ENCODE results near the gene PLET1. TPM values are rescaled to one million over a fixed set of nuclear protein-coding genes. Genes with fewer than 3 reads are reported as not detected.

The PLET1 gene
- total RNA-seq, 6 experiments from 2014 or later, result not detected

DNA sequence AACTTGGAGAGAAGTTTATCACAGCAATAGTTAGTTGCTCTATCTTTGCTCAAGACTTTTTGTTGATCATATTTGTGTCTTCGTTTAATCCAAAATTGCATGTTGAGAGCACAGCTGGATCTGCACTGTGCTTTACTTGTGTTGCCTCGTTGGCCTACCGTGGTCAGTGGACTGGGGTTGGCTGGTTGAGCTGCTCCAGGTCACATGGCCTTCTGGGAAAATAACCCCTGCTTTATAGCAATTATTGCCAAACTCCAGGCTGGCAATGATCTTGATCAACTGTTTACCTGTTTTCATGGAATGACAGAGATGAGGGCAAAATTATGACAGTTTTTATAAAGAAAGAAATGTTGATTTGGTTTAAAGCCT, 5.7 kb upstream of the PLET1 start:
- TF ChIP-seq, protein P1, sequence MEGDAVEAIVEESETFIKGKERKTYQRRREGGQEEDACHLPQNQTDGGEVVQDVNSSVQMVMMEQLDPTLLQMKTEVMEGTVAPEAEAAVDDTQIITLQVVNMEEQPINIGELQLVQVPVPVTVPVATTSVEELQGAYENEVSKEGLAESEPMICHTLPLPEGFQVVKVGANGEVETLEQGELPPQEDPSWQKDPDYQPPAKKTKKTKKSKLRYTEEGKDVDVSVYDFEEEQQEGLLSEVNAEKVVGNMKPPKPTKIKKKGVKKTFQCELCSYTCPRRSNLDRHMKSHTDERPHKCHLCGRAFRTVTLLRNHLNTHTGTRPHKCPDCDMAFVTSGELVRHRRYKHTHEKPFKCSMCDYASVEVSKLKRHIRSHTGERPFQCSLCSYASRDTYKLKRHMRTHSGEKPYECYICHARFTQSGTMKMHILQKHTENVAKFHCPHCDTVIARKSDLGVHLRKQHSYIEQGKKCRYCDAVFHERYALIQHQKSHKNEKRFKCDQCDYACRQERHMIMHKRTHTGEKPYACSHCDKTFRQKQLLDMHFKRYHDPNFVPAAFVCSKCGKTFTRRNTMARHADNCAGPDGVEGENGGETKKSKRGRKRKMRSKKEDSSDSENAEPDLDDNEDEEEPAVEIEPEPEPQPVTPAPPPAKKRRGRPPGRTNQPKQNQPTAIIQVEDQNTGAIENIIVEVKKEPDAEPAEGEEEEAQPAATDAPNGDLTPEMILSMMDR (IDR thresholded peaks at IDR 0.05), result no peak
- Mint-ChIP-seq H3K9me3 (no peaks in the 10 kb centered on the region), H3K36me3 (ENCODE audit: low read depth) (no peaks in the 10 kb centered on the region), H3K27me3 (ENCODE audit: insufficient read depth) (no peaks in the 10 kb centered on the region; the same call in none of the 2 replicates), H3K27ac (no peak overlapping the region), H3K4me1 (ENCODE audit: low read depth) (peaks cover 30% of the 10 kb centered on the region), H3K4me3 (no peak overlapping the region)
- DNase-seq, result no peak

DNA sequence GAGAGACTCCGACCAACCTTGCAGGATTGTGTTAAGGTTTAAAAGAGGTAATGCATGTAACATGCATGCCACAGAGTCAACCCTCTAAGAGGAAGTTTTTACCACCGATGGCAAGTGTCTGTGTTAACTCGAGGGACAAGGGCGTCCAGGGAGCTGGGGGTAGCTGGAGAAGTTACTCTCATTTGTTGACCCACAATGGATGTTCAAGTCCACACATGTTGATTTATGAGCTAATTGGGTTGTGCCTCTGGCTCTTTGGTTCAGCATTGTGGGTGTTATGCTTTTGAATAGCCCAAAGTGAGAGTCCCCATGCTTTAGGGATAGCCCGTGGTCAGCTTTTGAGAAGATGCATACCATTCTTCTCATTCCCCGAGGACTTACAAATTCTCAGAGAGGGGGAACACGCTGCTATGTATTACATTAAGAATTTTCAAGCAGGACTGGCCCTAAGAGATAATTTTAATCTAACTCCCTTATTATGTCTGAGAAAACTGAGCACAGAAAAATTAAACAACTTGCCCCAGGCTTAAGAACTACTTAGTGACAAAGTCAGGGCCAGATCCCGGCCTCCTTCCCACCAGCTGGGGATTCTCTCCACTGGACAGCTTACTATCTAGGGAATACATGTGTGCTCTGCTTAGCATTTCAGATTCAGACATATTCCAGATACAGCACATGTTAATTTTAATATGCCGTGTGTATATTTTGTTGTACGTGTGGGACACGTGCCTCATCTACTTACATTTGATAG, 5.2 kb upstream of the PLET1 start:
- Mint-ChIP-seq H3K4me1 (ENCODE audit: low read depth) (peaks cover 32% of the 10 kb centered on the region), H3K27ac (peak overlapping the region; percentile 30; the same call in 1 of the 2 replicates), H3K9me3 (no peaks in the 10 kb centered on the region), H3K36me3 (ENCODE audit: low read depth) (no peaks in the 10 kb centered on the region), H3K27me3 (ENCODE audit: insufficient read depth) (no peaks in the 10 kb centered on the region; the same call in none of the 2 replicates), H3K4me3 (no peak overlapping the region)
- TF ChIP-seq, protein P1 (IDR thresholded peaks at IDR 0.05), result no peak
- peak; percentile 30 for DNase-seq

DNA sequence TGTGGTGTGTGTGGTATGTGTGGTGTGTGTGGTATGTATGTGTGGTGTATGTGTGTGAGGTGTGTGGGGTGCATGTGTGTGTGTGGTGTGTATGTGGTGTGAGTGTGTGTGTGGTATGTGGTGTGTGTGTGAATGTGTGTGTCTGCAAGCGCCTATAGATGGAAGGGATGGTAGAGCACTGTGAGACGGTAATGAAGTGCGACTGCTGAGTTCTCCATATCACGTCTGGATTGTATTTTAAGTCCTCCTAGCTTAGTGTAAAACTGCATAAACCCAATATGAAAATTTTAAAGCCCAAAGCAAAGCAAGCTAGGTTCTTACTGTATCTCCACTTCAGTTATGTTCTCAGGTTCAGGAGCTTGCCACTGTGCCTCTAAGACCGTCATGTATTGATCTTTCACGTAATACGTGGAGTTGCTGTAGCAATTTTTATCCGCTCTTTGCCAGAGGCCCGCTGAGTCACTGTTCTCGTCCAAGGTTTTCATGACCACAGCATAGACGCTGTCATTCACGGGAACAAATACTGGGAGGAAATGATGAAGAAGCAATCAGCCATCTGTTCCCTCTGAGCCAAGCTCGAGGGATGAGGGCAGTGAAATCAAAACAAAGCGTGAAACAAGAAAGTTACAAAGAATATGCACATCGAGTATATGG, 5.5 kb downstream of the PLET1 start:
- H3K27ac Mint-ChIP-seq, result no peak overlapping the region
- TF ChIP-seq, protein P1 (IDR thresholded peaks at IDR 0.05), result no peak
- H3K9me3 Mint-ChIP-seq, result no peaks in the 10 kb centered on the region
- peaks cover 1% of the 10 kb centered on the region for H3K27me3 Mint-ChIP-seq (ENCODE audit: insufficient read depth)
- no peak overlapping the region for H3K4me3 Mint-ChIP-seq
- DNase-seq, result peak; percentile 7
- no peaks in the 10 kb centered on the region for H3K36me3 Mint-ChIP-seq (ENCODE audit: low read depth)
- H3K4me1 Mint-ChIP-seq (ENCODE audit: low read depth), result peaks cover 4% of the 10 kb centered on the region

DNA sequence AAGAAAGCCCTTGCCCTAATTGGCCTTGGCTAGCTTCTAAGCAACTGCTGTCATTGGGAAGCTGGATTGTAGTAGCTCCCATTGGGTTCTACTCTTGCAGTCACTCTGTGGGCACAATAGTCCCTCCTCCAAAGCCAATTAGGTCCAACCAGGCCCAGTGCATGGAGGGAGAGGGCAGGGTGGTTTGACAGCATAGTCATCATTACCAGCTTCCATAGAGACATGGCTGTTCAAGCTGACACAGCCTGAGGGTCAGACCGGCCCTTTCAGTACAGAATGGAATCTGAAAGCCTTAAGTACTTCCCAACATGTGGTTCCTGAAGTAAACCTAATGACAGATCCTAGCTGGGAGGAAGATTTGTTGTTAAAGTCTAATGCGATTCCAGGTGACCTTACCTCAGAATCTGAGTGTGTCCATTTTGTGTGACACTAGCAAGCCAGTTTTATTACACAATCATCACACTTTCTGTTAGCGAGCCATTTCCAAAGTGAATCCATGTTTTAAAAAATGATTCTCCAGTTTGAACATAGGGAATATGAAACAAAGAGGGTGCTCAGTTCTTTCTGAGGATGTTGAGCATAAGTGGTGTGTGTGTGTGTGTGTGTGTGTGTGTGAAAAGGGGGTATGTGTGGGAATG, 6.9 kb downstream of the PLET1 start:
- peaks cover 1% of the 10 kb centered on the region for H3K27me3 Mint-ChIP-seq (ENCODE audit: insufficient read depth)
- no peak overlapping the region for H3K27ac Mint-ChIP-seq
- no peak for DNase-seq
- TF ChIP-seq, protein P1 (IDR thresholded peaks at IDR 0.05), result no peak
- H3K4me1 Mint-ChIP-seq (ENCODE audit: low read depth), result no peaks in the 10 kb centered on the region
- no peaks in the 10 kb centered on the region for H3K9me3 Mint-ChIP-seq
- H3K36me3 Mint-ChIP-seq (ENCODE audit: low read depth), result no peaks in the 10 kb centered on the region
- no peak overlapping the region for H3K4me3 Mint-ChIP-seq

DNA sequence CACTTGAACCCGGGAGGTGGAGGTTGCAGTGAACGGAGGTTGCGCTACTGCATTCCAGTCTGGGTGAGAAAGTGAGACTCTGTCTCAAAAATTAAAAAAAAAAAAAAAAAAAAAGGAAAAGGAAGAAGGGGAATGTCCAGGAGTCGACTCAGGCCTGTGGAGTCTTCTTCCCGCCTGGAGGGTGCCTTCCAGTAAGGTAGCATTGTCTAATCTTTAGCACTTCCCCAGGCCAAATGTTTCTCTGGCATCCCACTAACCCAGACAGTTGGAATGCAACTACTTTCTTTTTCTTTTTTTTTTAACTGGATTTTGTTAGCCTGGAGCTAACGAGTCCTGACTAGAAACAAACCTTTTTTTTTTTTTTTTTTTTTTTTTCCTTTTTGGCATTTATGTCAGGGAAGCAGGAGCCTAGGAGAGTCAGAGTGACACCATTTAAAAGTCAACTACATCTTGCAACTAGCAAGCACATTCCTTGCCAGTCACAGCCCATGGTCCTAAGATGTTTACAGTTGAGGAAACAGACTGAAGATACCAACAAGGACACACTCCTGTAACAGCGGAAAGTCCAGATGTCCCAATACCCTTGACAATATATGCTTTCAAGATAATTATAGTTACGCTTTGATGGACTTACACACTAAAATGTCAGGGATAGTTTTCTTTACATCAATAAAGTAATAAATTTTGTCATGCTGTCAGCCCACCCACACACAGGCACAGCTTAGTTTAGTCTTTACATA, 10.6 kb downstream of the PLET1 start:
- no peak for DNase-seq

More for the DNA sequence above, 10.6 kb downstream of the PLET1 start:
- TF ChIP-seq, protein P1 (IDR thresholded peaks at IDR 0.05), result no peak
- peaks cover 5% of the 10 kb centered on the region for H3K27me3 Mint-ChIP-seq (ENCODE audit: insufficient read depth)
- H3K36me3 Mint-ChIP-seq (ENCODE audit: low read depth), result no peaks in the 10 kb centered on the region
- no peak overlapping the region for H3K4me3 Mint-ChIP-seq
- H3K9me3 Mint-ChIP-seq, result no peaks in the 10 kb centered on the region
- H3K27ac Mint-ChIP-seq, result no peak overlapping the region
- H3K4me1 Mint-ChIP-seq (ENCODE audit: low read depth), result peaks cover 14% of the 10 kb centered on the region
